Measurements from ENCODE around the gene OR1J2. TPM values are rescaled to one million over a fixed set of nuclear protein-coding genes. Genes with fewer than 3 reads are reported as not detected.

OR1J2 gene
- polyA plus RNA-seq, 1 experiment = 0.64 TPM

GRCh38 chr9:122538757-122539156, 28.2 kb downstream of the OR1J2 start:
- Histone ChIP-seq H3K4me3 (ENCODE audit: low read depth, low read length) (no peak overlapping the region), H3K27me3 (ENCODE audit: control insufficient read depth, insufficient read depth, low read length) (no peaks in the 10 kb centered on the region), H3K36me3 (ENCODE audit: control insufficient read depth, insufficient read depth, low read length) (no peaks in the 10 kb centered on the region)
- CTCF ChIA-PET = no interaction called here
- no peak for TF ChIP-seq CTCF (IDR thresholded peaks at IDR 0.05; ENCODE audit: insufficient read depth, low read depth, low read length)
- POLR2A ChIA-PET = no interaction called here
- no peak for DNase-seq (ENCODE audit: low read depth)

- H3K4me3 ChIP-seq (ENCODE audit: low read depth, low read length) = no peak overlapping the region
- ChIA-PET POLR2A (no interaction called here), CTCF (no interaction called here)
- DNase-seq (ENCODE audit: low read depth) = no peak
- H3K27me3 ChIP-seq (ENCODE audit: control insufficient read depth, insufficient read depth, low read length) = no peaks in the 10 kb centered on the region
- H3K36me3 ChIP-seq (ENCODE audit: control insufficient read depth, insufficient read depth, low read length) = no peaks in the 10 kb centered on the region
- TF ChIP-seq CTCF (IDR thresholded peaks at IDR 0.05; ENCODE audit: insufficient read depth, low read depth, low read length) = no peak
These were observed 35.6 kb downstream of the OR1J2 start for GRCh38 chr9:122546196-122546595.

- ChIA-PET CTCF (no interaction called here), POLR2A (no interaction called here)
- no peaks in the 10 kb centered on the region for H3K36me3 ChIP-seq (ENCODE audit: control insufficient read depth, insufficient read depth, low read length)
- peaks cover 7% of the 10 kb centered on the region; the same call in 1 of the 2 replicates for H3K27me3 ChIP-seq (ENCODE audit: control insufficient read depth, insufficient read depth, low read length)
- no peak overlapping the region for H3K4me3 ChIP-seq (ENCODE audit: low read depth, low read length)
- DNase-seq (ENCODE audit: low read depth) = no peak
- no peak for TF ChIP-seq CTCF (IDR thresholded peaks at IDR 0.05; ENCODE audit: insufficient read depth, low read depth, low read length)
These were observed 40.8 kb downstream of the OR1J2 start for GRCh38 chr9:122551371-122551770.

GRCh38 chr9:122552812-122553211, 42.2 kb downstream of the OR1J2 start, which contains the start of gene OR1N2:
Gene OR1N2 (plus strand): TSS chr9:122553112. CDS start chr9:122553212, 100 bp downstream.
- TF ChIP-seq CTCF (IDR thresholded peaks at IDR 0.05; ENCODE audit: insufficient read depth, low read depth, low read length) = no peak
- H3K4me3 ChIP-seq (ENCODE audit: low read depth, low read length) = no peak within 1 kb of the TSS
- no peak for DNase-seq (ENCODE audit: low read depth)
- H3K27me3 ChIP-seq (ENCODE audit: control insufficient read depth, insufficient read depth, low read length) = peaks cover 7% of the 10 kb centered on the region; the same call in 1 of the 2 replicates
- H3K36me3 ChIP-seq (ENCODE audit: control insufficient read depth, insufficient read depth, low read length) = no peaks in the 10 kb centered on the region
- POLR2A ChIA-PET = no interaction called here
- CTCF ChIA-PET = no interaction called here

Other genes with a start within 250 kb of the OR1J2 start
- 14.7 and 29.3 TPM in 2 replicates for gene RBM18, start 246.0 kb upstream of the OR1J2 start, polyA plus RNA-seq (2011; rRNA removed)
- gene MRRF, start 245.9 kb upstream of the OR1J2 start, polyA plus RNA-seq (2011; rRNA removed) = 35.1 and 51.2 TPM in 2 replicates
- gene PTGS1, start 139.8 kb upstream of the OR1J2 start, polyA plus RNA-seq (2011; rRNA removed) = 72.6 and 102 TPM in 2 replicates
- gene OR1J1, start 32.9 kb upstream of the OR1J2 start, polyA plus RNA-seq (2011; rRNA removed) = not detected in 2 replicates
- gene OR1J4, start 8.3 kb downstream of the OR1J2 start, polyA plus RNA-seq (2011; rRNA removed) = 0.69 and 0.71 TPM in 2 replicates
- not detected in 2 replicates for gene OR1N1, start 16.5 kb downstream of the OR1J2 start, polyA plus RNA-seq (2011; rRNA removed)
- not detected in 2 replicates for gene OR1N2, start 42.3 kb downstream of the OR1J2 start, polyA plus RNA-seq (2011; rRNA removed)
- gene OR1L8, start 72.6 kb downstream of the OR1J2 start, polyA plus RNA-seq (2011; rRNA removed) = 0.05 and 0.07 TPM in 2 replicates
- 1.0 and 1.1 TPM in 2 replicates for gene OR1Q1, start 103.9 kb downstream of the OR1J2 start, polyA plus RNA-seq (2011; rRNA removed)
- not detected in 2 replicates for gene OR1B1, start 146.8 kb downstream of the OR1J2 start, polyA plus RNA-seq (2011; rRNA removed)
- not detected in 2 replicates for gene OR1L1, start 150.9 kb downstream of the OR1J2 start, polyA plus RNA-seq (2011; rRNA removed)
- not detected in 2 replicates for gene OR1L3, start 164.3 kb downstream of the OR1J2 start, polyA plus RNA-seq (2011; rRNA removed)
- gene OR1L4, start 213.2 kb downstream of the OR1J2 start, polyA plus RNA-seq (2011; rRNA removed) = not detected in 2 replicates
- not detected in 2 replicates for gene OR1L6, start 231.5 kb downstream of the OR1J2 start, polyA plus RNA-seq (2011; rRNA removed)

Data from BJ (cell line).